Transverse colon (tissue), 3 donors: ENCODE data around the gene NETO2.

ENCODE experiments used
- POLR2A ChIP-seq: fragments of 450-650 bp; IDR thresholded peaks from one replicate; pipeline ENCODE4 v1.6.1; 2016; ENCODE audit warnings: antibody characterized with exemption, mild to moderate bottlenecking, moderate library complexity
- TF ChIP-seq, protein P1 (sequence below), 5 experiments: fragments of 200-600 bp in 3 of 5; fragments of 450-650 bp in 2 of 5; sonication (generic) in 3 of 5; IDR thresholded peaks; 1 replicate in 2 of 5; 2 replicates in 3 of 5; pipeline ENCODE4 v1.5.1; 2016 to 2017; ENCODE audit warnings: antibody characterized with exemption in 5 of 5, inconsistent platforms in 3 of 5, mild to moderate bottlenecking in 2 of 5, moderate library complexity in 1 of 5

DNA sequence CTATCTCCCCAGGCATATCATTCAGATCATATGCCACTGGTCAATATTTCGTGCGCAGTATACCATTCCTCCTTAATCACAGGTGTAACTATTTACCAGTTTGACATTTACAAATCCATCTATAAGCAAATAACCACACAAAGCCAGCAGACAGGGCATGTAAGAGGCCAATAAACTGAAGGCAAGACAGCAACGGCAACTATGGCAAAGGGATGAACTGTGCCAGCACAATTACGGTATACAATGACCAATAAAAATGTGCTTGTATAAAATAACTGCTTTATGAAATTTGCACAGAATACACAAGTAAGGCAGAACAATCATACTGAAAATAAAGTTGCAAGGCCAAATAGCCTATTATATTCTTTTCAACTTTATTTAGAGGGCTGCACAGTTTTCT lies 9.2 kb downstream of the NETO2 start:
- TF ChIP-seq, protein P1, sequence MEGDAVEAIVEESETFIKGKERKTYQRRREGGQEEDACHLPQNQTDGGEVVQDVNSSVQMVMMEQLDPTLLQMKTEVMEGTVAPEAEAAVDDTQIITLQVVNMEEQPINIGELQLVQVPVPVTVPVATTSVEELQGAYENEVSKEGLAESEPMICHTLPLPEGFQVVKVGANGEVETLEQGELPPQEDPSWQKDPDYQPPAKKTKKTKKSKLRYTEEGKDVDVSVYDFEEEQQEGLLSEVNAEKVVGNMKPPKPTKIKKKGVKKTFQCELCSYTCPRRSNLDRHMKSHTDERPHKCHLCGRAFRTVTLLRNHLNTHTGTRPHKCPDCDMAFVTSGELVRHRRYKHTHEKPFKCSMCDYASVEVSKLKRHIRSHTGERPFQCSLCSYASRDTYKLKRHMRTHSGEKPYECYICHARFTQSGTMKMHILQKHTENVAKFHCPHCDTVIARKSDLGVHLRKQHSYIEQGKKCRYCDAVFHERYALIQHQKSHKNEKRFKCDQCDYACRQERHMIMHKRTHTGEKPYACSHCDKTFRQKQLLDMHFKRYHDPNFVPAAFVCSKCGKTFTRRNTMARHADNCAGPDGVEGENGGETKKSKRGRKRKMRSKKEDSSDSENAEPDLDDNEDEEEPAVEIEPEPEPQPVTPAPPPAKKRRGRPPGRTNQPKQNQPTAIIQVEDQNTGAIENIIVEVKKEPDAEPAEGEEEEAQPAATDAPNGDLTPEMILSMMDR (IDR thresholded peaks at IDR 0.05) = no peak
- no peak for TF ChIP-seq POLR2A
